ENCODE measurements around the gene SUN5.

- TF ChIP-seq EZH2 (IDR thresholded peaks at IDR 0.05; ENCODE audit: borderline replicate concordance) (no peak), CTCF (IDR thresholded peaks at IDR 0.05; ENCODE audit: poor library complexity) (no peak), EZH2phosphoT487 (IDR thresholded peaks at IDR 0.05; ENCODE audit: low read depth, severe bottlenecking, unreplicated experiment) (no peak)
Observed at GRCh38 chr20:33018169-33018931, 14.1 kb upstream of the SUN5 start.

All from hepatocyte (in vitro differentiated cells).